ENCODE results near the gene RGPD5.
"Not testable (repeated sequence)": the region's sequence is repeated elsewhere in the genome, so short reads cannot be mapped to it uniquely, and the experiment has no call there.

Gene RGPD5

GRCh38 chr2:109893736-109894135 is 99.6 kb downstream of the RGPD5 start:
- not testable (repeated sequence) for DNase-seq (ENCODE audit: low spot score)

- DNase-seq (ENCODE audit: low spot score), result not testable (repeated sequence)
These were observed 100.0 kb downstream of the RGPD5 start for GRCh38 chr2:109894141-109894540.

DNA sequence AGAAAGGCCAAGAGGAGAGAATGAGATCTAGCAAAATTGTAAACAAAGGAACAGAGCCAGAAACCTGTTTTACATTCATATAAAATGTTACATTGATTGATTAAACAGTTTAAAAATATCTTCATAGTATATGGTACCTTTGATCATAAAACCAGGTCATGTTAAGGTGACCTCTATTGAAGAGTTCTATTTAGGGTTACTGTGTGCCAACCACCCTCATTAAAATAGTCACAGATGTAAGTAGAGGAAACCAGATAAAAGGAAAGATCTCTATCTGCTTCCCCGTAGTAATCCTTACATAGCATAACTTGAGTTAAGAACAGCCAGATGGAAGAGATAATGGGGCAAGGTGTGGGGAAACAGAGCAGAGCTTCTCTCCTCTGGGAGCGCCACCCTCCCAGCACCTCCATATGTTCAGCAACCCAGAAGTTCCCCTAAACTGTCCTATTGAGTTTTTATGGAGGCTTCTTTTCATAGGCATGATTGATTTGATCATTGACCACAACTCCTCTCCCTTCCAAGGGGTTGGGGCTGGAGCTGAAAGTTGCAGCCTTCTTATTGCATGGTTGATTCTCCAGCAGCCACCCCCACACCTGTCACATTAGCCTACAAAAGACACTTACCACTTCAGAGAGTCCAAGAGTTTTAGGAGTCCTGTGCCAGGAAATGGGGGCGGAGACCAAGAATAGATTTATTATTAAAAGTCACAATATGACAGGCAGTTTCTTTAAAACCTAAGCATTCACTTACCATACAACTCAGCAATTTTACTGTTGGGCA is 101.2 kb downstream of the RGPD5 start:
- DNase-seq (ENCODE audit: low spot score), result not testable (repeated sequence)

DNA sequence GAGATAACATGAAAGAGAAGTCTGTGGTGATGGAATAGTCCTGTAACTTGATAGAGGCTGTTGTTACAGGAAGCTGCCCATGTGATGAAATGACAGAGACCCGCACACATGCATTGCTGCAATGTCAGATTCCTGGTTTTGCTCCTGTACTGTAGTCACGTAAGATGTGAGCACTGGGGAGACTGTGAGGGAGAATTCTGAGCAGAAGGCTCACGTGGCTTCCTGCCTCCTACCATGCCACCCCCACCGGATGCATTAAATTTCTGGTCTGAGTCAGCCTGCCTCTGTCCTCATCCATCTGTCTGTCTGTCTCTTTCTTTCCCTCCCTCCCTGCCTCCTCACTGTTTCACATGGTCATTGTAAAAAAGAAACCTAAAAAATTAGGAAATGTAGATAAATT is 102.1 kb downstream of the RGPD5 start:
- DNase-seq (ENCODE audit: low spot score), result not testable (repeated sequence)

DNA sequence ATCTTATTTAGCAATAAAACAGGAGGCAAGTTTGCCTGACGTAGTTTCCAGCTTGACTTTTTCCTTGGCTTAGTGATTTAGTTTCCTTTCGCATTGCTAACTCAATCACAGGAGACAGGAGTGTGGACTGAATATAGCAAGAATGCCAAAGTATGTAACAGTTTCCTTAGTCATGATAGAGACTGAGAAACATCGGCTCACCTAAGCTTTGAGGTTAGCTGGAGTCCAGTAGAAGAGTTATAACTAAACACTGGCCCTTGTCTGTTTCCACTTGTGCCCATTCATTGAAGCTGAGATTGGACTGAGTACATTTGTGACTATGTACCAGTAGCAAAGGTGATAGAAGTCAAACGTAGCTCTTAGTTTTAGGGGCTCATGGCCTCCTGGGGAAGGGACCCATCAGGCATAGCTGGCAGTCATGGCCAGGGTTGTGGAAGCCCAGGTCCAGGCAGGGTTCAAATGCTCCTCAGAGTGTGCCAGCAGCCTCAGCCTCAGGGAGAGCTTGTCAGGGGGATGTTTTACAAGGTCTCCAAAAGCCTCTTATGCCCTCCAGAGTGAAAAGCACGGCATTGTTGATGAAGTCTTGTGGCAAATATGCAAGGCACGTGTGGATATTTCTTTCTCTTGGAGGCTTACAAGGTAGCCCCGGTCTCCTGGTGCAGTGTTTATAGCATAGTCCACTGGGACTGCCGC is 103.8 kb downstream of the RGPD5 start:
- not testable (repeated sequence) for DNase-seq (ENCODE audit: low spot score)

GRCh38 chr2:109898462-109899336 is 104.6 kb downstream of the RGPD5 start, which contains the start of gene LIMS3:
Gene LIMS3, plus strand, starts transcription at chr2:109898688. Its CDS starts 41 bp downstream, at chr2:109898729.
- not testable (repeated sequence) for DNase-seq (ENCODE audit: low spot score)

- DNase-seq (ENCODE audit: low spot score), result not testable (repeated sequence)
These were observed 111.7 kb downstream of the RGPD5 start for GRCh38 chr2:109905796-109906195.
